ENCODE results near the gene HSD17B3.
"Not testable (repeated sequence)": the region's sequence is repeated elsewhere in the genome, so short reads cannot be mapped to it uniquely, and the experiment has no call there.

HSD17B3 gene

DNA sequence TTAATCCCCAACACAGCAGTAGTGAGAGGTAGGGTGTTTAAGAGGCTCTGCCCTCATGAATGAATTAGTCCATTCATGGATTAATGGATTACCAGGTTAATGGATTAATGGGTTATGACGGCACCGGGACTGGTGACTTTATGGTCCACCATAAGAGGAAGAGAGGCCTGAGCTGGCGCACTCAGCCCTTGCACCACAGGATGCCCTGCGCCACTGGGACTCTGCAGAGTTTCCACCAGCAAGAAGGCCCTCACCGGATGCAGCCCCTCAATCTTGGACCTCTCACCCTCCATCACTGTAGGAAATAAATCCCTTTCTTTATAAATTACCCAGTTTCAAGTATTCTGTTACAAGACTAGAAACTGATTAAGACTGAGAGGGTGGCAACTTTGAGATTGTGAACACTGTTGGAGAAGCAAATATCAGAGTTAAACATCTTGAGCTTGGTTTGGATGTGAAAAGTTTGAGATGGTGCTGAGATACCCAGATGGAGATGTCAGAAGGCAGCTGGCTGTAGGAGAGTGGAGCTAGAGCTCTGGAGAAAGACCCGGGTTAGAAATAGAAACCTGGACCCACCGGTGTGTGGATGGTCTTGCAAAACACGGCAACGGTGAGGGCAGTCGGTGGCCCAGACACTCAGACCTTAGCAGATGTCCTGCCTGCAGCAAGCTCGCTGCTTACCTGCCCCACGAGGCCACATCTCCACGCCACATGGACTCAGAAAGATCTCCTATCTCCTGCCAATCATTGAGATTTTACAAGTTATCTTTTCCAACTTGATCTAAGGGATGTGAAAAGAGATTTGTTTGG is 98.8 kb downstream of the HSD17B3 start:
- no peak for DNase-seq (ENCODE audit: extremely low read depth in 1 of 2, low read depth in 1 of 2)

DNA sequence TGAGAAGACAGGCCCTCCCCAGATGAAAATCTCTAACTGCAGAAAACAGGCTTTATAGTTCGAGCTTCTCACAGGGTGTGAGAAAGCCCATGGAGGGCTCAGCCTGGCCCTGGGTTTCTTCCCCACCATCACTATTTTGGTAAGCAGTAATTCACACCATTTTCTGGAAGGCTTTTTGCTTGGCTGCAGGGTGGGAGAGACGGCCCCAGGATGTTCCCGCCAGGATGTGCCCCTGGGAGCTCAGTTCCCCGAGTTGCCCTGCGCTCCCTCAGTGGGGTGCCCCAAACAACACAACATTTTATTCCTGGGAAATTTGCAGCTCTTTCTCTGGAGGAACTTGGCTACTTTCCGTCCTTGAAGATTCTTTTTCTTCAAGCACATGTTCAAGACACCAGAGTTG is 100.8 kb downstream of the HSD17B3 start:
- no peak for DNase-seq (ENCODE audit: extremely low read depth in 1 of 2, low read depth in 1 of 2)

DNA sequence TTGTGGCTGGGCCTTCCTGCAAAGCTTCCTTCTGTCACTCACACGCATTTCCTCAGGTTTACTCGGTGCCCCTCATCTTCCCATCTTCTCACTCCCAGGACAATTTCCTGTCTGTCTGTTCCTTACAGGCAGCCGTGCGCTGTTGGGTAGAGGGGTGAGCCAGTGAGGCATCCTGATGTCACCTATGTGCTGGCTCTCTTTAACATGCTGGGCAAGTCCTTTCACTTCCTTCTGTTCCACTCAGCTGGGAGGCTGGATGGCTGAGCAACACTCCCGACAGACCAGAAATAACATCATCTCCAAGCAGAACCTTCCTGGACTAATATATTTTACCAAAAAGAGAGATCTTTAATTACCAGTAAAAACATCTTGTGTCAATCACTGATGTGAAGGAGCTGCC is 103.0 kb downstream of the HSD17B3 start:
- DNase-seq (ENCODE audit: extremely low read depth in 1 of 2, low read depth in 1 of 2), result no peak

DNA sequence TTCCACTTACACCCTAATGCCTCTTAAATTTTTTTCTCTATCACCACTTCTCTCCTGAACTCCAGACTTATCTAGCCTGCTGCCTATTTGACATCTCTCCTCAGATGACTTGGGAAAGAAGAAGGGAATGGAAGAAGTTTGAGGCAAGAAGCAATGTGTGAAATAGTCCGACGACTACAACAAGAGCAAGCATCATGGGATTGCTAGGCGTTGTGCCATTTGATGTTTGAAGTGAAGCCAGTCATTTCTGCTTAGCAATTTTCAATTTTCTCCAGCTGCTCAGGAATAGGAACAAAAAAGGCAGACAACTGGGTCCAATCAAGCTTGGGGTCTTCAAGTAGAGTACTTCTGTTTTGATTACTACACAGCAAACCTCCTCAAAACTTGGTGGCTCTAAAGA is 106.4 kb downstream of the HSD17B3 start:
- no peak for DNase-seq (ENCODE audit: extremely low read depth in 1 of 2, low read depth in 1 of 2)

DNA sequence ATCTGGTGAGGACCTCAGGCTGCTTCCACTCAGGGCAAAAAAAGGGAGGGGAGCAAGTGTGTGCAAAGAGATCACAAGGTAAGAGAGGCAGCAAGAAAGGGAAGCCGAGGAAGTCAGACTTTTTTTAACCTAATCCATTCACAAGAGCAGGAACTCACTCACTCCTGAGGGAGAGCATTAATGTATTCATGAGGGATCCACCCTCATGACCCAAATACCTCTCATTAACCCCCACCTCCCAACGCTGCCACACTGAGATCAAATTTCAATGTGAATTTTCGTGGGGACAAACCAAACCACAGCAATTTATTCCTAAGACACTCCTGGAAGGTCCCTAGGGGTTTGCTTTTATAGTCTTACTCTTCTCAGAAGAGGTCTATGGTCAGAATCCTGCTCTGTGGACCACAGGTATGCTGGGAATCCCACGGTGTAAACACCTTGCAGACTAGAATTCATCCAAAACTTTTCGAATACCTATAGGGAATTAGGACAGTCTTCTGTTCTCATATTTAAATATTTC is 108.7 kb downstream of the HSD17B3 start:
- no peak for DNase-seq (ENCODE audit: extremely low read depth in 1 of 2, low read depth in 1 of 2)

DNA sequence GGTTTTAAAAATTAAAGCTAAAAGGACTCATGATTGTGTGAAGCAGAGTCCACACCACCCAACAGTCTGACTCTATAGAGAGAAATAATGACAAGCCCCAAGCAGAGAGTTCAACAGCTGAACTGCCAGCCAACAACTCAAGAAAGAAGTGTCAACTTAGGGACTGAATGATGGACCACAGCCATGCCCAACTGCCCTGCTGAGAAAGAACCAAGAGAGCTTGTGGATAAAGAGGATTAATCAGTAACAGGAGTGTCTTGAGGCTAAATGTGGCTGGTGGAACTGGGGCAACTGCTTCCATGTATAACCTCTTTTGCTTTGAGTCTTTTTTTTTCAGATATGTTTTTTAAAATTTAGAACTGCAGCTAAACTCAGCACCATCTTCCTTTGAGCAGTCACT is 109.3 kb downstream of the HSD17B3 start:
- no peak for DNase-seq (ENCODE audit: extremely low read depth in 1 of 2, low read depth in 1 of 2)

DNA sequence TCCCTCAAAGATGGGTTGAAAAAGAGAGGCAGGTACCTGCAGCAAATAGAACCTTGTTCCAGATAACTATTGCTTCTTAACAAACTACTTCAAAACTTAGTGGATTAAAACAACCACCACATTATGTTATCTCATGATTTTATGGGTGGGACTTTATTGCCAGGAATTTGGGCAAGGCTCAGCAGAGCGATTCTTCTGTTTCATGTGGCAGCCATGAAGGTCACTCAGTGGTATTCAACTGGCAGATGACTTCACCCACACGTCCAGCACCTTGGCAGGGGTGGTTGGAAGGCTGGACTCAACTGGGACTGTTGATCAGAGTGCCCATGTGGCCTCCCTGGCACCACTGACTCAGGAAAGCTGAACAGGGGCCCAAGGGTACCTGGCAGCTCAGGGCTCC is 112.0 kb downstream of the HSD17B3 start:
- no peak for DNase-seq (ENCODE audit: extremely low read depth in 1 of 2, low read depth in 1 of 2)

DNA sequence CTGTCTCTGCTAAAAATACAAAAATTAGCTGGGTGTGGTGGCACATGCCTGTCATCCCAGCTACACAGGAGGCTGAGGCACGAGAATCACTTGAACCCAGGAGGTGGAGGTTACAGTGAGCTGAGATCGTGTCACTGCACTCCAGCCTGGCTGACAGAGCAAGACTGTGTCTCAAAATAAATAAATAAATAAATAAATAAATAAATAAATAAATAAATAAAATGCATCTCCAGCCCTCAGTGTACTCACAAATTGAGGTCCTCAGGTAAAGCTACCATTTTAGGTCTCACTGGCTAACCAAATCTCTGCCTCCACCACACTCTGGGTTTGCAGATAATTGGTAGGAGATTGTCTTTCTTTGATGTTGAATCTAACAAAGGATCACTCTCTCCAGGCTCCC is 112.4 kb downstream of the HSD17B3 start:
- not testable (repeated sequence) for DNase-seq (ENCODE audit: extremely low read depth in 1 of 2, low read depth in 1 of 2)

DNA sequence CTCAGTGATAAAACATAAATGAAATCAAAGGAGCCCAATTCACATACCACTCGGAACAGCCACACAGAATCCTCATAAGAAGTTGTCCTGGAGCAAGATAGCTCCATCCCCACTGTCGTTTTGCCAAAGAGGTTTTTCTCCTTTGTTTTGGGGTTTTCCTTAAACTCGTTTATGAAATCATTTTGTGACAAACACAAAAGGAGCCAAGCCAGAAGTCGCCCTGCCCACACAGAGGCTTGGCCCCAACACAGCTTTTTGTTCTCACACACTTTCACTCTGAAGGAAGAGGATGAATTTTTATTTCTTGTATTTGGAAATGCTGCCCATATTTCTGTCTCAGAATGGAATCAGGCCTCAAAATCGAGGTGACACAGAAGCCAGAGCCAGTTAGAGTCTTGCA is 113.4 kb downstream of the HSD17B3 start:
- DNase-seq (ENCODE audit: extremely low read depth in 1 of 2, low read depth in 1 of 2), result no peak

DNA sequence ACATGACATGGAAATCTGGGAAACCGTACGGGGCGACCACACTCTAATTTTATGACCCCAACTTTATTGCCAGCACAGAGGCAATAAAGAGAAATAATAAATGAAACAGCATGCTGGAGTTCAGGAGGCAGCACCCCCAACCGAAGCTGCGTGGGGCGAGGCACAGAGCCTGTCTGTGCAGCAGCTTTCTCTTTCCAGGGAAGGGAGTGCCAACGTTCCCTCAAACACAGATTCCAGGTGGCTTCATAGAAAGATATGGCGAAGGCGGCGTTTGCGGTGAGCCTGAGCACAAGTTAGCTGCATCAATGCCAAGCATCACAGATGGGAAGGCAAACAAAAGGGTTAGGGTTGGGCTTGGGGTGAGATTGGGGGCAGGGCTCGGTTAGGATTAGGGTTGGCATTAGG is 114.8 kb downstream of the HSD17B3 start:
- DNase-seq (ENCODE audit: extremely low read depth in 1 of 2, low read depth in 1 of 2), result no peak

DNA sequence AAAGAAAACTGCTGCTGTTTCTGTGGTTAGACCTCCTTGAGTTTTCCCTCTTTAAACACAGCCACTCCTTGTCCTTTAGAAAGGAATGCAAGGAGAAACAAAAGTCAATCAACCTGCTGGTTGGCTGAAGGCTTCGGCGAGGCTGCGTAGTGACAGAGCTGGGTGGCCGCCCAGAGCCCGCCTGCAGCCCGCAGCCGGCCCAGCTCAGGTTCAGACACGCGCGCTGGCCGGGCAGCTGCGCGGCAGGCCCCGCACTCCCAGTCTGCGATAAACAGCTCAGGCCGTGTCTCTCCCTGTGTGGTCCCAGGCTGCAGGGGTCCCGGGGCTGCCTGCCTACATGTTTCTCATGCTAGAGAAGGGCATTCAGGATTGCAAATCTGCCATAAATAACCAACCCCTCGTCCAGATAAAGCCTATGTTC is 115.4 kb downstream of the HSD17B3 start:
- DNase-seq (ENCODE audit: extremely low read depth in 1 of 2, low read depth in 1 of 2), result no peak

DNA sequence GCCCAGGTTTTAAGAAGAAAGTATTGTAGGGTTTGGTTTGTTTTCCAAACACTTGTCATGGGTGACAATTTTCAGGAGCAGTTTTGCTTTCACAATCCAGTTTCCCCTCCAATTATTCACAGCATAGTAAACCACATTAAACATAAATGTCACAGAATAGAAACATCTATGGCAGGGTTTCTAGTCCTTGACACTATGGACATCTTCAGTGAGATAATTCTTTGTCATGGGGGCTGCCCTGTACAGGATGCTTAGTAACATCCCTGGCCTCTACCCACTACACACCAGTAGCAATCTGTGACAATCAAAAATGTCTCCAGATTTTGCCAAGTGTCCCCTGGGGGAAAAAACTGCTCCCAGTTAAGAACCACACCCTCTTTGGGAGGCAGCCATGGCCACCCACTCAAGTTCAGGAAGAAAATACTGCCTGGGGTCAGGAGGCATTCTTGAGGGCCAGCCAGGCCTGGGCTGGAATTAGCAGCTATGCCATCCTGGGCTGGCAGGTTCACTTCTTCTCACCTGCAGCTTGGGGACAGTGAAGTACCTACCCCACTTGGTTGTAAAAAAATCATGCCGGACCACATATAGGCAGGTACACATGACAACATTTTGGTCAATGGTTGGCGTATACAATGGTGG is 116.3 kb downstream of the HSD17B3 start:
- no peak for DNase-seq (ENCODE audit: extremely low read depth in 1 of 2, low read depth in 1 of 2)
